ENCODE measurements around the gene FOXI3.

The FOXI3 gene

DNA sequence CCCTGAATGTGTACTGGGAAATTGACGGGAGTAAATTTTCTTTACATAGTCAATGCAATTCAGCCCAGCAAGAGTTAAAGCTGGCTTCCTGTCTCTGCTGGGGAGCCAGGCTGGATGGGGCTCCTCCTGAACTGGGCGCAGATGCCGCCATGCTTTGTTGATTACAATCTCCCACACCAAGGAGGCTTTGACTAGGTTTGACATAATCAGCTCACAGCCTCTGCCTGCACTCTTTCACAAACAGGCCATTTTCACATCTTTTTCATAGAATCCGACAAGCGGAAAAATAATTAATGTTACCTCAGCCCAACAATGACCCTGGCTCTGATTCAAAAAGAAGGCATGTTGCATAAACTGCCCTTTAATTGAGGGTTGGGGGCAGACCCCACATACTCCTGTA, 54.3 kb downstream of the FOXI3 start:
- no peak overlapping the region for H3K4me3 Mint-ChIP-seq
- H3K36me3 Mint-ChIP-seq (ENCODE audit: low read depth): no peaks in the 10 kb centered on the region
- peaks cover 5% of the 10 kb centered on the region for H3K27me3 Mint-ChIP-seq (ENCODE audit: low read depth)
- no peak overlapping the region for H3K27ac Mint-ChIP-seq
- no peaks in the 10 kb centered on the region for H3K4me1 Mint-ChIP-seq (ENCODE audit: low read depth)
- no peaks in the 10 kb centered on the region for H3K9me3 Mint-ChIP-seq
